K562 (cell line): Measurements from ENCODE around the gene GBP7. TPM values are rescaled to one million over a fixed set of nuclear protein-coding genes. Genes with fewer than 3 reads are reported as not detected.

Source experiments
- CBX2 ChIP-seq: fragments of 200-600 bp; sonication (generic); IDR thresholded peaks from one replicate; pipeline ENCODE4 v1.6.1; 2012; ENCODE audit warnings: mild to moderate bottlenecking, low read length, inconsistent platforms; ENCODE audit not compliant: insufficient read depth, poor library complexity, severe bottlenecking
- CREB3 ChIP-seq: fragments of 450-650 bp; conservative IDR thresholded peaks from 2 replicates; pipeline ENCODE4 v1.6.1; 2016; ENCODE audit warnings: missing genetic modification characterization, low read depth, mild to moderate bottlenecking, missing compliant biosample characterization, moderate library complexity
- DNMT1 ChIP-seq: fragments of 450-650 bp; IDR thresholded peaks from 2 replicates; pipeline ENCODE4 v1.6.1; 2016; ENCODE audit warnings: antibody characterized with exemption, mild to moderate bottlenecking
- HNRNPK ChIP-seq: fragments of 200-400 bp; formaldehyde crosslinking; IDR thresholded peaks from one replicate; pipeline ENCODE4 v1.6.1; 2018; ENCODE audit warnings: mild to moderate bottlenecking, low read depth, low read length; ENCODE audit not compliant: poor library complexity, severe bottlenecking
- KAT2B ChIP-seq: IDR thresholded peaks from one replicate; pipeline ENCODE4 v1.6.1; 2012; ENCODE audit warnings: low read depth, mild to moderate bottlenecking, control low read depth, inconsistent platforms, low read length, moderate library complexity
- KAT7 ChIP-seq: sonication (generic); formaldehyde crosslinking; IDR thresholded peaks from 2 replicates; pipeline ENCODE4 v1.8.0; 2022; ENCODE audit warnings: missing genetic modification reagents, mild to moderate bottlenecking, borderline replicate concordance
- KHSRP ChIP-seq: fragments of 450-650 bp; IDR thresholded peaks from 2 replicates; pipeline ENCODE4 v1.6.1; 2017
- MAFF ChIP-seq: IDR thresholded peaks from 2 replicates; pipeline ENCODE4 v1.6.1; 2012; ENCODE audit warnings: low read length, improper control_type of control experiment
- MECOM ChIP-seq: fragments of 250-450 bp; sonication (Bioruptor Pico); IDR thresholded peaks from 2 replicates; pipeline ENCODE4 v1.8.0; 2022; ENCODE audit warnings: inconsistent platforms
- MEF2D ChIP-seq: conservative IDR thresholded peaks from 2 replicates; pipeline ENCODE4 v1.6.1; 2016; ENCODE audit warnings: low read depth, missing genetic modification characterization, missing compliant biosample characterization
- MEIS2 ChIP-seq: fragments of 450-650 bp; IDR thresholded peaks from 2 replicates; pipeline ENCODE4 v1.6.1; 2014; ENCODE audit warnings: mild to moderate bottlenecking; ENCODE audit not compliant: partially characterized antibody
- NUFIP1 ChIP-seq: fragments of 450-650 bp; IDR thresholded peaks from 2 replicates; pipeline ENCODE4 v1.6.1; 2018; ENCODE audit not compliant: partially characterized antibody
- RCOR1 ChIP-seq, 2 experiments: IDR thresholded peaks; 2 replicates each; pipeline ENCODE4 v1.6.1; 2012; ENCODE audit warnings: low read depth in 2 of 2, low read length in 2 of 2, borderline replicate concordance in 1 of 2, improper control_type of control experiment in 1 of 2
- TAF7 ChIP-seq: fragments of 450-650 bp; IDR thresholded peaks from 2 replicates; pipeline ENCODE4 v1.6.1; 2016; ENCODE audit warnings: missing genetic modification characterization, missing compliant biosample characterization
- THRAP3 ChIP-seq: fragments of 450-650 bp; IDR thresholded peaks from 2 replicates; pipeline ENCODE4 v1.6.1; 2016; ENCODE audit warnings: mild to moderate bottlenecking, inconsistent platforms, borderline replicate concordance
- USF1 ChIP-seq: sonication (generic); formaldehyde crosslinking; IDR thresholded peaks from 2 replicates; pipeline ENCODE4 v1.9.0; 2022; ENCODE audit warnings: mild to moderate bottlenecking, missing genetic modification reagents
- USF2 ChIP-seq: sonication (generic); formaldehyde crosslinking; IDR thresholded peaks from 2 replicates; pipeline ENCODE4 v1.5.0; 2020; ENCODE audit warnings: missing genetic modification reagents
- ZMIZ1 ChIP-seq, 2 experiments: fragments of 150-350 bp in 1 of 2; IDR thresholded peaks; 2 replicates each; pipeline ENCODE4 v1.6.1; 2012 to 2016; ENCODE audit warnings: low read depth in 2 of 2, low read length in 2 of 2, mild to moderate bottlenecking in 1 of 2, moderate library complexity in 1 of 2
- ZNF217 ChIP-seq: sonication (generic); formaldehyde crosslinking; IDR thresholded peaks from 2 replicates; pipeline ENCODE4 v1.8.0; 2022; ENCODE audit warnings: mild to moderate bottlenecking, missing genetic modification reagents
- ZNF282 ChIP-seq: sonication (generic); formaldehyde crosslinking; IDR thresholded peaks from 2 replicates; pipeline ENCODE4 v1.8.1; 2023; ENCODE audit warnings: missing genetic modification reagents
- ZNF311 ChIP-seq: fragments of 250-450 bp; sonication (Bioruptor Pico); IDR thresholded peaks from 2 replicates; pipeline ENCODE4 v1.4.0; 2020; ENCODE audit warnings: mild to moderate bottlenecking, moderate library complexity
- ZNF583 ChIP-seq: fragments of 250-450 bp; sonication (Bioruptor Pico); IDR thresholded peaks from 2 replicates; pipeline ENCODE4 v1.4.0; 2020
- polyA plus RNA-seq, 8 experiments: library from polyadenylated mRNA; depleted of rRNA in 4 of 8; stranded (reverse) in 5 of 8; unstranded in 3 of 8; fragments of >200 nt; fragmentation: Nextera tagmentation in 2 of 8; fragmentation: Illumina TruSeq in 1 of 8; extraction: Ambion mirVana in 2 of 8; extraction: Trizol in 1 of 8; gene quantifications; 2 replicates each; pipeline versions ENCODE4 v1.2.1 to v1.2.3, GENCODE V29; 2011 to 2014; ENCODE audit warnings: inconsistent platforms in 1 of 8, missing spikeins in 1 of 8
- total RNA-seq, 7 experiments: library from RNA; depleted of rRNA in 6 of 7; stranded (reverse); fragments of >200 nt in 6 of 7; fragmentation: Illumina TruSeq in 2 of 7; extraction: Trizol in 2 of 7; gene quantifications; 2 replicates each; pipeline versions ENCODE4 v1.2.1 to v1.2.3, GENCODE V29; 2011 to 2021; ENCODE audit warnings: low replicate concordance in 1 of 7

Gene GBP7
- total and polyA plus RNA-seq, 9 of the 15 experiments (the other 6 are each of a cell fraction or from before 2014, with no cell fraction given): 0.03 TPM; not detected in 8

GRCh38 chr1:89170170-89171066, 5.4 kb downstream of the GBP7 start (continued):
- TF ChIP-seq CBX2 (no peak), HNRNPK (no peak), ZMIZ1 (IDR thresholded peaks at IDR 0.05; ENCODE audit: low read depth in 2 of 2, low read length in 2 of 2) (no peak), ZNF583 (CRISPR knock-in tag) (no peak; the same call in 1 of the 2 replicates), CREB3 (tag) (no peak), ZNF217 (CRISPR knock-in tag) (no peak), TAF7 (peak; percentile 68), USF1 (CRISPR knock-in tag) (no peak), NUFIP1 (no peak), MEF2D (peak; percentile 91), MECOM (no peak), KAT2B (no peak), KAT7 (CRISPR knock-in tag) (no peak), MEIS2 (no peak), ZNF311 (peak; percentile 98), RCOR1 (IDR thresholded peaks at IDR 0.05; ENCODE audit: borderline replicate concordance in 1 of 2, low read depth in 2 of 2, low read length in 2 of 2) (no peak), USF2 (CRISPR knock-in tag) (no peak), DNMT1 (no peak), MAFF (peak; percentile 90), ZNF282 (CRISPR knock-in tag) (no peak), THRAP3 (no peak), KHSRP (no peak)
